Stimulated activated CD4-positive, alpha-beta T cell treated with anti-CD3 and anti-CD28 coated beads, Interleukin-1b, Interleukin-23, amount 100 ng/mL, for 48 hours (primary cell): ENCODE results near the gene MAPK8.
"Not testable (repeated sequence)": the region's sequence is repeated elsewhere in the genome, so short reads cannot be mapped to it uniquely, and the experiment has no call there.

Experiments used
- DNase-seq: peaks from one replicate; pipeline ENCODE4 v3.0.0-alpha.2; 2020

Gene MAPK8

DNA sequence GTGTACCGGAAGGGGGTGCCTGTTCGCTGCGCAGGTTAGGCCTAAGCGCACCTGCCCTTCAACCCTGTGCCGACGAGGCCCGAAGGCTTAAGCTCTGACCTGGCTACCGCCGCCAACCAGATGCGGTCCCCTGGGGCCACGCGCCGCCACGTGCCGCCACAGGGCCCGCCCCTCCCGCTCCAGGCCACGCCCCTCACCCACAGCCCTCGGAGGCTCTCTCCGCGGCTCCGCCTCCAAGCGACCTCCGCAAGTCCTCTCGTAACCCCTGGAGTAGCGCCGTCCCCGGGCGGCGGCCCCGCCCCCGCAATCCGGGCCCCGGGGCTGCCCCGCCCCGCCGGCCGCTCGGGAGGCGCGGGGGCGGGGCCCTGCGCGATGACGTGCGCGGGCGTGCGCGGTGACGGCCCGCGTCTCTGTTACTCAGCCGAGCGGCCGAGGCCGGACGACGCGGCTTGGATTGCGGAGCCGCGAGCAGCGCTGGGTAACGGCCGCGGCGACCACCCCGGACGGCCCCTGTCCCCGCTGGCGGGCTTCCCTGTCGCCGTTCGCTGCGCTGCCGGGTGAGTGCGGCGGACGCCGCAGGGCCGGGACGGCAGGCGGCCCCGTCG lies at the start of gene MAPK8:
Gene MAPK8 (plus strand): TSS at position 413 of the 605 bp plus-strand sequence. CDS start 94,984 bp downstream, outside the sequence.
- DNase-seq, result peak; percentile 92

DNA sequence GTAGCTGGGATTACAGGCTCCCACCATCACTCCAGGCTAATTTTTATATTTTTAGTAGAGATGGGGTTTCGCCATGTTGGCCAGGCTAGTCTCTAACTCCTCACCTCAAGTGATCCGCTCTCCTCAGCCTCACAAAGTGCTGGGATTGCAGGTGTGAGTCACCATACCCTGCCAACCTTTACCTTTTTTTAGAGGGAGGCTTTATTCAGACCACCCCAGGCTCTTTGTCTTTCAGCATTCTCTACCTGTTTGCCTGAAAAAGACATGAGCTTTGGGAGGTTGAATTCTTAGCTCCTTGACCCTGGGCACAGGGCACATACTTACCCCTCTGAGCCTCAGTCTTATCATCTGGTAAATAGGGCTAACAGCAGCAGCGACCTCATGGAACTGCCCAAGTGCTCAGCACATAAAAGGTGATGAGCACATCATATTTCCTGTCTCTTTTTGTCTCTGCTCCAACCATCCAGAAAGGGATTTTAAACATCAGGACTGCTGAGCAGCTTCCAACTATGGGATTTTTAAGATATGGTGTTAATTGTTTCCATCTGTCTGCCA lies 49.0 kb upstream of the MAPK8 start:
- no peak for DNase-seq

DNA sequence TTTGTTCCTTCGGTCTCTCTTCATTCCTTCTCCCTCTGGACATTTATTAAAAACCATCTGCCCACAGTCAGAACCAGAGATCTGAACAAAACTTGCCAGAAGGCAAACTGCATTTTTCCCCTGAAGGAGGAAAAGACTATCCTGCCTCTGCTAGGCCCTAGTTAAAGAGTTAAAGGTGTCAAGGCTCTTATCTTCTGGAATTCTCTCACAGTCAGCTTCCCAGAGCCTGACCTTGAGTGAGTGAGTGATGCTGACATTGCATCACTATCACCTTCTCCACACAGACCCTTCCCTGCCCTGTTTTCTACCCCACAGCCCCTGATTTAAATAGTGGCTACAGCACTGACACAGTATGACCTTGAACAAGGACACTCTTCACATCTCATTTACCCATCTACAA lies 48.4 kb upstream of the MAPK8 start:
- no peak for DNase-seq

DNA sequence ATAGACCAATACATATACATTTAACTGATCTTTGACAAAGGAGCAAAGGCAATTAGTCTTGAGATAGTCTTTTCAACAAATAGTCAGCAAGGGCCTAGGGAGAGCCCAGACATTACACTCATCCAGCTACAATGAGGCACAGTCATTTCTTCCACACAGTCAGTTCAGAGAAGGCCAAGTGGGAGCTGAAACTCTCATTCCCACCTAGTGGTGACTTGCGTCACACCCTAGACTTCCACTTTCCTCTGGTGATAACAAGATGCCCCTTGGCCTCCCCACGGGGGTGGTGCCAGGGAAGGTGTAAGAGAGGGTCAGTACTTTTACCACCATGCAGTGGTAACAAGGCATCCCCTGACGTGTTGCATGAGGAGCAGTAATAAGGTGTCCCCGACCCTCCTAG lies 39.9 kb upstream of the MAPK8 start:
- peak; percentile 30 for DNase-seq

GRCh38 chr10:48271047-48271730 lies 35.3 kb upstream of the MAPK8 start:
- DNase-seq, result no peak

DNA sequence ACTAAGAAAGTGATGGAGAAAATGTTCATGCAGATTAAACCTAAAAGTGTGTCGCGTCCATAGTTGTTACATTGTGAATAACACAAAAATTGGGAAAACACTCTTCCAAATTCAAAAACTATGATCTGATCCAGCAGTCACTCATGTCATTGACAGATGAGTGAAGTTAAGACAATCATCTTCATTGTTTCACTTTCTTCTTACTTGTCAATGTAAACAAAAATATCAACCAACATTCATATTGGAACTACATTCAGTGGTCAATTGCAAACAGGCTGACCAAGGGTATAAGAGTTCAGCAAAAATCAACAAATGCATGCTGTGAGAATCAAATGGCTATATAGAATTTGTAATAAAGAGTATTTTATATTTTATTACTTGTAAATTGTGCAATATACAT lies 33.8 kb upstream of the MAPK8 start:
- DNase-seq, result no peak

DNA sequence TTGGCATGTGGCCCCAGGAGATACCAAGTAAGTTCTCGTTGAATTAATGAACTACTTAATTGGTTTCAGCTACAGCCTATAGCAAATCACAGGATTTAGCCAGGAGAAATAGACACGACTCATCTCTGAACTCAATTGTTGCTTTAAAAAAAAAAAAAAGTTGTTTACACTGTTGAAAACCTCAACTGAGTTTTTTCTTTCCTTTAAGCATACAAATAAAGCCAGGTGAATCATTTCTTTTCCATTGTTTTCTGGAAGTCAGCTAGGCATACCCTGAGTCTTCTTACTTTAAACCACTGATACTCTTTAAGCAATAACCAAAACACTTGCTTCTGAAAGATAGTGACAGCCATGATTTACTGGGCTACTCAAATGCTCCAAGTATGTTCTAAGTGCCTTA lies 32.7 kb upstream of the MAPK8 start:
- DNase-seq, result no peak

- DNase-seq, result no peak
Observed at GRCh38 chr10:48274636-48275035, 31.8 kb upstream of the MAPK8 start, which contains the start of gene FRMPD2. FRMPD2 (minus strand) TSS chr10:48274696; CDS start chr10:48274567, 129 bp downstream.

- DNase-seq, result no peak
Observed at GRCh38 chr10:48277093-48277492, 29.4 kb upstream of the MAPK8 start.

DNA sequence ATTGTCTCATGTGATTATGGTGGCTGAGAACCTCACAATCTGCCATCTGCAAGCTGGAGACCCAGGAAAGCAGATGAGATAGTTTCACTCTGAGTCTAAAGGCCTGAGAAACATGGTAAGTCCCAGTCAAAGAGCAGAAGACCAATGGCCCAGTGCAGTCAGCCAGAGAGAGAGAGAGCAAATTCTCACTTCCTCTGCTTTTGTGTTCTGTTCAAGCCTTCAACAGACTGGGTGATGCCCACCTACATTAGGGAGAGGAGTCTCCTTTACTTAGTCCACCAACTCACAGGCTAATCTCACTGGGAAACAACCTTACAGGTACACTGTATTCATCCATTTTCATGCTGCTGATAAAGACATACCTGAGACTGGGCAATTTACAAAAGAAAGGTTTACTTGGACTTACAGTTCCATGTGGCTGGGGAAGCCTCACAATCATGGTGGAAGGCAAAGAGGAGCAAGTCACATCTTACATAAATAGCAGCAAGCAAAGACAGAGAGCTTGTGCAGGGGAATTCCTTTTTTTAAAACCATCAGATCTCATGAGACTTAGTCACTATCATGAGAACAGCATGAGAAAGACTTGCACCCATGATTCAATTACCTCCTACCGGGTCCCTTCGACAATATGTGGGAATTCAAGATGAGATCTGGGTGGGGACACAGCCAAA lies 27.3 kb upstream of the MAPK8 start:
- DNase-seq, result no peak

GRCh38 chr10:48281697-48282096 lies 24.8 kb upstream of the MAPK8 start:
- DNase-seq, result not testable (repeated sequence)

DNA sequence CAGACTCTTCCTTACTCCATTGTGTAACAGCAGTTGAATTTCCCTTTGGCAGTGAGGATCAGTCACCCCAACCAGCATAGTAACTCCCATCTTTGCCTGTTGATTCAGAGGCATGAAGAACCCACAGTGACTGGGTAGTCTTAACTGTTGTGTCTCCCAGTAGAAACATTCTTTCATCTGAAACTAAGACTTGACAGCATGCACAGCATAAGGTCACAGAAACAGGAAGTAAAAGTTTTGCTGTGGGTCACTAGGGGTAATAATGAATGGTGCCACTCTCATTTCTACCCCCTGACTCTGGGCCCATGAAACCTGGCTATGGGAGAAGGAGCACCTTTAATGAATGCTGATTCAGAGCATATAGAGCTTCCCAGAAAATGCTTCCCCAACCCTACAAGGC lies 23.6 kb upstream of the MAPK8 start:
- no peak for DNase-seq

- no peak for DNase-seq
Observed at GRCh38 chr10:48284002-48284546, 22.4 kb upstream of the MAPK8 start.

DNA sequence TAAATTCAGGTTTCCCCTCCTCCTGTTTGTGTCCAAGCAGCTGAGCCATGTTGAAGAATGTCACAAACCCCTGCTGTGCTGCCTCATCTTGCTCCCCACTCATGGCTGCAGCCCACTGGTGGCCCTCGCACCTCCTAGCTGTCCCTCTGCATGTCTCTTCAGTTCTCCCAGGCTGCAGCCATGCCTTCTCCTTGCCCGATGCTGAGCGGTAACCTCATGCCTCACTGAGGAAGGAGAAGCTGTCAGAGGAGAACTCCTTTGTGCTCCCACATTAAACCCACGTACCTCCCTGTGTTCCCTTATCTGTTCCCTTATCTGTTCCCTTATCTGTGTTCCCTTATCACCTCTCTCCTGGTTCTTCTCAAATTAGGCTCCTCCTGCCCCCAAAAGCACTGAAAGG lies 21.7 kb upstream of the MAPK8 start:
- DNase-seq, result no peak

GRCh38 chr10:48285710-48286109 lies 20.8 kb upstream of the MAPK8 start:
- DNase-seq, result no peak

DNA sequence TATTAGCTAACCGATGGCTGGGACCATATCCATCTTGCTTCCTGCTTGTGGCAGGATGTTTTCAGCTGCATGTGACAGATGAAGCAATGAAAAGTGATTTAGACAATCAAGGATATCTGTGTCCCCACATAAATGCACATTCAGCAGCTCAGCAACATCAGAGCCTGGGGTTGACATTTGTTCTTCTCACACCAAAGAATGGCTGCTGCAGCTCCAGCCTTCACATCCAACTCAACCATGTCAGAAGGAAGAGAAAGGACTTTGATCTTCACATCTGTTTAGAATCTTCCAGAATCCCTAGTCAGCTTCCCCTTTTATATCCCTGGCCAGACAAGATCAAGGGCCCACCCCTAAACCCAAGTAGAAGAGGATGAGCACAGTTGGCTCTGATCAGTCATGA lies 20.1 kb upstream of the MAPK8 start:
- no peak for DNase-seq

DNA sequence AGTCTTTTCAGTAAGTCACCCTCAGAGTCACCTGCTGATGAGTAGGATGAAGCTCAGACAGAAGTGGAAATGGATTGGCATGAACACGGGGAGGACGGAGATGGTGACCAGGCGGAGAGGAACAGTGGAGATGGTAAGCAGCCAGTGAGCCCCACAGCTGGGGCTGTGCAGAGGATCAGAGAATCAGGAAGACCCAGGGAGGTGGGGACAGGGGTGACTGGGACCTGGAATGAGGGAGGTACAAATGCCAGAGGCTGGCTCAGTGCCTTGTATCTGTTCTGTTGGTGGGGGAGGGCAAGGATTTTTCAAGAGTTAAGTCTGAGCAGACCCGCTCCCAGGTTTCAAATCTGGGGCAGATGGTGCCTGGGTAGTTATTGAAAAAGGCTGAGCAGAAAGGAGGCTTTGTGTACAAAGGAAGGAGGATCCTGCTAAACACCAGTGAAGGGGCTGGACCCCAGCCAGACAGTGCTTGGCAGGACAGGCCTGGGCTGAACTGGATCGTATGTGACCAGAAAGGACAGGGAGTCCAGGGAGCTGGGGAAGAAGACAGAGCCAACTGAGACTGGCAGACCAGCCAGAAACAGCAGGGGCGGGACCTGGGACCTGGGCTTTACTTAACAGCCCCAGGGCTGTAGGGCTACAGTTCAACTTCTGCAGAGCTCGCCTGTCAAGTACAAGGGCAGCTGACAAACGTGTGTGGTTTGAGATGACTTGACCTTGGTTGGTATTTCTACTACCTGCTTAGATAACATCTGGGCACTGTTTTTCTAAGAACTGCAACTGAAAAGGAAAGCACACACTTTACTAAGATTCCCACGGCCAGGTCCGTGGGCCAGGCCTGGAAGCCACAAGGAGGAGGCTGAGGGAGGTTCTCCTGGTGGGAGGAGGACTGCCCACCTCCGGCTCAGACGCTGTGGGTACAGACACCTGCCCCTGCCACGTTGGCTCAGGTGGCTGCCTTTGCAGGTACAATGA lies 18.8 kb upstream of the MAPK8 start:
- DNase-seq, result no peak

GRCh38 chr10:48288661-48289060 lies 17.8 kb upstream of the MAPK8 start:
- DNase-seq, result no peak

GRCh38 chr10:48289501-48290238 lies 16.8 kb upstream of the MAPK8 start:
- DNase-seq, result peak; percentile 28

GRCh38 chr10:48290286-48290685 lies 16.2 kb upstream of the MAPK8 start:
- DNase-seq, result no peak

DNA sequence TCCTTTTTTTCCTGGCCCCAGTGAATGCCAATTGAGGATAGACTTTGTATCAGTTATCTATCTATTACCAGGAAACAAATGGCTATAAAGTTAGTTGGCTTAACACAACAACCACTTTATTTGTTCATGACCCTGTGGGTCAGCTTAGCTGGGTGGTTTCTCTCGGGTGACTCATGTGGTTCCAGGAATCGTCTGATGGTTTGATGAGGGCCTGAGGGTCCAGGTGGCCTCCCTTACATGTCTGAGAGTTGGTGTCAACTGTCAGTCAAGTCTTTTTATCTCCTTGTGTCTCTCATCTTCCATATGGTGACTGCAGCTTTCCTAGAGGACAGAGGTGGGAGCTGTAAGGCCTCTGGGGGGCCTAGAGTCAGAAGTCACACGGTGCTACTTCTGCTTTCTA lies 15.3 kb upstream of the MAPK8 start:
- DNase-seq, result no peak

GRCh38 chr10:48292616-48293015 lies 13.9 kb upstream of the MAPK8 start:
- no peak for DNase-seq
